Ovary (tissue), 3 donors: ENCODE measurements around the gene ZNF292.

Experiments
- EP300 ChIP-seq: sonication (generic); formaldehyde crosslinking; IDR thresholded peaks from one replicate; pipeline ENCODE4 v1.6.1; 2017; ENCODE audit warnings: antibody characterized with exemption
- POLR2A ChIP-seq: fragments of 450-650 bp; IDR thresholded peaks from one replicate; pipeline ENCODE4 v1.6.1; 2017; ENCODE audit warnings: antibody characterized with exemption, mild to moderate bottlenecking, moderate library complexity
- TF ChIP-seq, protein P1 (sequence below), 3 donors: fragments of 450-650 bp in 2 of 3; fragments of 200-600 bp in 1 of 3; IDR thresholded peaks; one replicate each; pipeline versions ENCODE4 v1.5.1 to v1.8.0; 2016 to 2022; ENCODE audit warnings: antibody characterized with exemption in 3 of 3, mild to moderate bottlenecking in 1 of 3
- donor health status: DM: no; HTN: no; CAD: no.

DNA sequence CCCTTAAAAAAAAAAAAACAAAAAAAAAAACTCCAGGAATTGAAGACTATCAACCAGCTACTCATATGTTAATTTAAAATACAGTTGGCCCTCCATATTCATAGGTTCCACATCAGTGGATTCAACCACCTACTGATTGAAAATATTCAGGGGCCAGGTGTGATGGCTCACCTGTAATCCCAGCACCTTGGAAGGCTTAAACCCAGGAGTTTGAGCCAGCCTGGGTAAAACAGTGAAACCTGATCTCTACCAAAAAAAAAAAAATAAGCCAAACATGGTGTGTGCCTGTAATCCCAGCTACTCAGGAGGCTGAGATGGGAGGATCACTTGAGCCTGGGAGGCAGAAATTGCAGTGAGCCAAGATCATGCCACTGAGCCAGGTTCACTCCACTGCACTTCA is 94.7 kb downstream of the ZNF292 start:
- no peak for TF ChIP-seq POLR2A
- TF ChIP-seq, protein P1, sequence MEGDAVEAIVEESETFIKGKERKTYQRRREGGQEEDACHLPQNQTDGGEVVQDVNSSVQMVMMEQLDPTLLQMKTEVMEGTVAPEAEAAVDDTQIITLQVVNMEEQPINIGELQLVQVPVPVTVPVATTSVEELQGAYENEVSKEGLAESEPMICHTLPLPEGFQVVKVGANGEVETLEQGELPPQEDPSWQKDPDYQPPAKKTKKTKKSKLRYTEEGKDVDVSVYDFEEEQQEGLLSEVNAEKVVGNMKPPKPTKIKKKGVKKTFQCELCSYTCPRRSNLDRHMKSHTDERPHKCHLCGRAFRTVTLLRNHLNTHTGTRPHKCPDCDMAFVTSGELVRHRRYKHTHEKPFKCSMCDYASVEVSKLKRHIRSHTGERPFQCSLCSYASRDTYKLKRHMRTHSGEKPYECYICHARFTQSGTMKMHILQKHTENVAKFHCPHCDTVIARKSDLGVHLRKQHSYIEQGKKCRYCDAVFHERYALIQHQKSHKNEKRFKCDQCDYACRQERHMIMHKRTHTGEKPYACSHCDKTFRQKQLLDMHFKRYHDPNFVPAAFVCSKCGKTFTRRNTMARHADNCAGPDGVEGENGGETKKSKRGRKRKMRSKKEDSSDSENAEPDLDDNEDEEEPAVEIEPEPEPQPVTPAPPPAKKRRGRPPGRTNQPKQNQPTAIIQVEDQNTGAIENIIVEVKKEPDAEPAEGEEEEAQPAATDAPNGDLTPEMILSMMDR (IDR thresholded peaks at IDR 0.05): no peak
- no peak for TF ChIP-seq EP300
